8988T (cell line): ENCODE results near the gene VPS37C.
"Not testable (repeated sequence)": the region's sequence is repeated elsewhere in the genome, so short reads cannot be mapped to it uniquely, and the experiment has no call there.

Source experiments
- DNase-seq: peaks from one replicate; pipeline ENCODE4 v3.0.0; 2011

VPS37C gene

GRCh38 chr11:61174273-61174672, 13.0 kb upstream of the VPS37C start:
- DNase-seq, result no peak

GRCh38 chr11:61173456-61173855, 12.2 kb upstream of the VPS37C start:
- DNase-seq, result peak; percentile 41

- DNase-seq, result no peak
Observed at GRCh38 chr11:61172888-61173287, 11.7 kb upstream of the VPS37C start.

- no peak for DNase-seq
Observed at GRCh38 chr11:61172356-61172755, 11.1 kb upstream of the VPS37C start.

GRCh38 chr11:61171907-61172306, 10.7 kb upstream of the VPS37C start:
- no peak for DNase-seq

GRCh38 chr11:61170566-61170965, 9.3 kb upstream of the VPS37C start:
- no peak for DNase-seq

GRCh38 chr11:61168800-61169199, 7.6 kb upstream of the VPS37C start:
- DNase-seq, result no peak

GRCh38 chr11:61168042-61168688, 6.9 kb upstream of the VPS37C start:
- DNase-seq, result no peak

- DNase-seq, result not testable (repeated sequence)
Observed at GRCh38 chr11:61166331-61166730, 5.1 kb upstream of the VPS37C start.

- not testable (repeated sequence) for DNase-seq
Observed at GRCh38 chr11:61165785-61166184, 4.6 kb upstream of the VPS37C start.

GRCh38 chr11:61164606-61165424, 3.6 kb upstream of the VPS37C start:
- no peak for DNase-seq

- no peak for DNase-seq
Observed at GRCh38 chr11:61163714-61164605, 2.7 kb upstream of the VPS37C start.

- no peak for DNase-seq
Observed at GRCh38 chr11:61163021-61163420, 1.8 kb upstream of the VPS37C start.

- DNase-seq, result no peak
Observed at GRCh38 chr11:61162092-61162941, 1.1 kb upstream of the VPS37C start.

- DNase-seq, result no peak
Observed at GRCh38 chr11:61160487-61161189, 588 bp downstream of the VPS37C start.

- DNase-seq, result no peak
Observed at GRCh38 chr11:61158691-61159381, 2.4 kb downstream of the VPS37C start.

GRCh38 chr11:61157743-61158142, 3.5 kb downstream of the VPS37C start:
- DNase-seq, result no peak

GRCh38 chr11:61155741-61156140, 5.5 kb downstream of the VPS37C start:
- DNase-seq, result no peak

GRCh38 chr11:61155312-61155711, 5.9 kb downstream of the VPS37C start:
- DNase-seq, result no peak

- DNase-seq, result no peak
Observed at GRCh38 chr11:61154528-61154927, 6.7 kb downstream of the VPS37C start.

- DNase-seq, result no peak
Observed at GRCh38 chr11:61153593-61154095, 7.6 kb downstream of the VPS37C start.
